ENCODE measurements around the gene FREM1.

Gene FREM1

GRCh38 chr9:14730461-14730898 lies 179.7 kb downstream of the FREM1 start:
- Histone ChIP-seq H3K4me1 (ENCODE audit: control insufficient read depth in 1 of 2, insufficient read depth in 2 of 2, low read length in 2 of 2) (no peaks in the 10 kb centered on the region), H3K27me3 (ENCODE audit: control insufficient read depth in 1 of 2, insufficient read depth in 2 of 2, low read length in 2 of 2) (no peaks in the 10 kb centered on the region), H3K27ac (ENCODE audit: low read depth, low read length) (no peak overlapping the region), H3K4me3 (ENCODE audit: low read depth in 1 of 2, low read length in 2 of 2) (no peak overlapping the region), H3K9me3 (ENCODE audit: control insufficient read depth in 1 of 2, low read length in 2 of 2) (no peaks in the 10 kb centered on the region), H3K36me3 (ENCODE audit: control insufficient read depth in 1 of 2, insufficient read depth in 2 of 2, low read length in 2 of 2) (no peaks in the 10 kb centered on the region), H3K9ac (ENCODE audit: low read depth in 1 of 2, low read length in 2 of 2) (no peak overlapping the region)

- Histone ChIP-seq H3K9ac (ENCODE audit: low read depth in 1 of 2, low read length in 2 of 2) (no peak overlapping the region), H3K27me3 (ENCODE audit: control insufficient read depth in 1 of 2, insufficient read depth in 2 of 2, low read length in 2 of 2) (peaks cover 0 to 8% of the 10 kb centered on the region in 2 donors), H3K27ac (ENCODE audit: low read depth, low read length) (no peak overlapping the region), H3K4me1 (ENCODE audit: control insufficient read depth in 1 of 2, insufficient read depth in 2 of 2, low read length in 2 of 2) (no peaks in the 10 kb centered on the region), H3K4me3 (ENCODE audit: low read depth in 1 of 2, low read length in 2 of 2) (no peak overlapping the region), H3K36me3 (ENCODE audit: control insufficient read depth in 1 of 2, insufficient read depth in 2 of 2, low read length in 2 of 2) (no peaks in the 10 kb centered on the region), H3K9me3 (ENCODE audit: control insufficient read depth in 1 of 2, low read length in 2 of 2) (no peaks in the 10 kb centered on the region)
These were observed 186.9 kb downstream of the FREM1 start for GRCh38 chr9:14723301-14723700.

- Histone ChIP-seq H3K27me3 (ENCODE audit: control insufficient read depth in 1 of 2, insufficient read depth in 2 of 2, low read length in 2 of 2) (peaks cover 0 to 13% of the 10 kb centered on the region in 2 donors), H3K36me3 (ENCODE audit: control insufficient read depth in 1 of 2, insufficient read depth in 2 of 2, low read length in 2 of 2) (no peaks in the 10 kb centered on the region), H3K27ac (ENCODE audit: low read depth, low read length) (no peak within 1 kb of the TSS), H3K9ac (ENCODE audit: low read depth in 1 of 2, low read length in 2 of 2) (no peak within 1 kb of the TSS), H3K4me1 (ENCODE audit: control insufficient read depth in 1 of 2, insufficient read depth in 2 of 2, low read length in 2 of 2) (no peaks in the 10 kb centered on the region), H3K9me3 (ENCODE audit: control insufficient read depth in 1 of 2, low read length in 2 of 2) (no peaks in the 10 kb centered on the region), H3K4me3 (ENCODE audit: low read depth in 1 of 2, low read length in 2 of 2) (no peak within 1 kb of the TSS)
These were observed 187.7 kb downstream of the FREM1 start, which contains the start of gene CER1 for GRCh38 chr9:14722391-14723035. Gene CER1 (minus strand): TSS chr9:14722733. CDS start chr9:14722672, 61 bp downstream.

GRCh38 chr9:14719231-14719923 lies 190.9 kb downstream of the FREM1 start:
- no peak overlapping the region for H3K4me3 ChIP-seq (ENCODE audit: low read depth in 1 of 2, low read length in 2 of 2)
- H3K4me1 ChIP-seq (ENCODE audit: control insufficient read depth in 1 of 2, insufficient read depth in 2 of 2, low read length in 2 of 2) = no peaks in the 10 kb centered on the region
- H3K27me3 ChIP-seq (ENCODE audit: control insufficient read depth in 1 of 2, insufficient read depth in 2 of 2, low read length in 2 of 2) = peaks cover 0 to 13% of the 10 kb centered on the region in 2 donors

GRCh38 chr9:14715102-14715501 lies 195.1 kb downstream of the FREM1 start:
- Histone ChIP-seq H3K4me3 (ENCODE audit: low read depth in 1 of 2, low read length in 2 of 2) (no peak overlapping the region), H3K27me3 (ENCODE audit: control insufficient read depth in 1 of 2, insufficient read depth in 2 of 2, low read length in 2 of 2) (peaks cover 0 to 8% of the 10 kb centered on the region in 2 donors), H3K9me3 (ENCODE audit: control insufficient read depth in 1 of 2, low read length in 2 of 2) (no peaks in the 10 kb centered on the region), H3K36me3 (ENCODE audit: control insufficient read depth in 1 of 2, insufficient read depth in 2 of 2, low read length in 2 of 2) (no peaks in the 10 kb centered on the region), H3K9ac (ENCODE audit: low read depth in 1 of 2, low read length in 2 of 2) (no peak overlapping the region), H3K4me1 (ENCODE audit: control insufficient read depth in 1 of 2, insufficient read depth in 2 of 2, low read length in 2 of 2) (no peaks in the 10 kb centered on the region), H3K27ac (ENCODE audit: low read depth, low read length) (no peak overlapping the region)

More at GRCh38 chr9:14719231-14719923, 190.9 kb downstream of the FREM1 start:
- no peak overlapping the region for H3K27ac ChIP-seq (ENCODE audit: low read depth, low read length)
- H3K36me3 ChIP-seq (ENCODE audit: control insufficient read depth in 1 of 2, insufficient read depth in 2 of 2, low read length in 2 of 2) = no peaks in the 10 kb centered on the region
- H3K9me3 ChIP-seq (ENCODE audit: control insufficient read depth in 1 of 2, low read length in 2 of 2) = no peaks in the 10 kb centered on the region
- H3K9ac ChIP-seq (ENCODE audit: low read depth in 1 of 2, low read length in 2 of 2) = no peak overlapping the region

- no peaks in the 10 kb centered on the region for H3K4me1 ChIP-seq (ENCODE audit: control insufficient read depth in 1 of 2, insufficient read depth in 2 of 2, low read length in 2 of 2)
- no peak overlapping the region for H3K4me3 ChIP-seq (ENCODE audit: low read depth in 1 of 2, low read length in 2 of 2)
- H3K9me3 ChIP-seq (ENCODE audit: control insufficient read depth in 1 of 2, low read length in 2 of 2) = no peaks in the 10 kb centered on the region
- H3K27ac ChIP-seq (ENCODE audit: low read depth, low read length) = no peak overlapping the region
- peaks cover 0 to 5% of the 10 kb centered on the region in 2 donors for H3K27me3 ChIP-seq (ENCODE audit: control insufficient read depth in 1 of 2, insufficient read depth in 2 of 2, low read length in 2 of 2)
- no peaks in the 10 kb centered on the region for H3K36me3 ChIP-seq (ENCODE audit: control insufficient read depth in 1 of 2, insufficient read depth in 2 of 2, low read length in 2 of 2)
- H3K9ac ChIP-seq (ENCODE audit: low read depth in 1 of 2, low read length in 2 of 2) = no peak overlapping the region
These were observed 197.0 kb downstream of the FREM1 start for GRCh38 chr9:14713187-14713767.

GRCh38 chr9:14710804-14711203 lies 199.4 kb downstream of the FREM1 start:
- no peak overlapping the region for H3K4me3 ChIP-seq (ENCODE audit: low read depth in 1 of 2, low read length in 2 of 2)

GRCh38 chr9:14706530-14707140 lies 203.6 kb downstream of the FREM1 start:
- Histone ChIP-seq H3K36me3 (ENCODE audit: control insufficient read depth in 1 of 2, insufficient read depth in 2 of 2, low read length in 2 of 2) (no peaks in the 10 kb centered on the region), H3K9ac (ENCODE audit: low read depth in 1 of 2, low read length in 2 of 2) (no peak overlapping the region), H3K27me3 (ENCODE audit: control insufficient read depth in 1 of 2, insufficient read depth in 2 of 2, low read length in 2 of 2) (no peaks in the 10 kb centered on the region), H3K4me1 (ENCODE audit: control insufficient read depth in 1 of 2, insufficient read depth in 2 of 2, low read length in 2 of 2) (no peaks in the 10 kb centered on the region), H3K9me3 (ENCODE audit: control insufficient read depth in 1 of 2, low read length in 2 of 2) (peaks cover 3 to 10% of the 10 kb centered on the region in 2 donors), H3K27ac (ENCODE audit: low read depth, low read length) (no peak overlapping the region), H3K4me3 (ENCODE audit: low read depth in 1 of 2, low read length in 2 of 2) (no peak overlapping the region)

More at GRCh38 chr9:14710804-14711203, 199.4 kb downstream of the FREM1 start:
- Histone ChIP-seq H3K4me1 (ENCODE audit: control insufficient read depth in 1 of 2, insufficient read depth in 2 of 2, low read length in 2 of 2) (no peaks in the 10 kb centered on the region), H3K9ac (ENCODE audit: low read depth in 1 of 2, low read length in 2 of 2) (no peak overlapping the region), H3K27ac (ENCODE audit: low read depth, low read length) (no peak overlapping the region), H3K36me3 (ENCODE audit: control insufficient read depth in 1 of 2, insufficient read depth in 2 of 2, low read length in 2 of 2) (no peaks in the 10 kb centered on the region), H3K9me3 (ENCODE audit: control insufficient read depth in 1 of 2, low read length in 2 of 2) (peaks cover 0 to 4% of the 10 kb centered on the region in 2 donors), H3K27me3 (ENCODE audit: control insufficient read depth in 1 of 2, insufficient read depth in 2 of 2, low read length in 2 of 2) (no peaks in the 10 kb centered on the region)

- Histone ChIP-seq H3K4me3 (ENCODE audit: low read depth in 1 of 2, low read length in 2 of 2) (no peak overlapping the region), H3K9me3 (ENCODE audit: control insufficient read depth in 1 of 2, low read length in 2 of 2) (peaks cover 3 to 10% of the 10 kb centered on the region in 2 donors), H3K27me3 (ENCODE audit: control insufficient read depth in 1 of 2, insufficient read depth in 2 of 2, low read length in 2 of 2) (peaks cover 0 to 2% of the 10 kb centered on the region in 2 donors), H3K9ac (ENCODE audit: low read depth in 1 of 2, low read length in 2 of 2) (no peak overlapping the region), H3K36me3 (ENCODE audit: control insufficient read depth in 1 of 2, insufficient read depth in 2 of 2, low read length in 2 of 2) (no peaks in the 10 kb centered on the region), H3K4me1 (ENCODE audit: control insufficient read depth in 1 of 2, insufficient read depth in 2 of 2, low read length in 2 of 2) (no peaks in the 10 kb centered on the region), H3K27ac (ENCODE audit: low read depth, low read length) (no peak overlapping the region)
These were observed 205.1 kb downstream of the FREM1 start for GRCh38 chr9:14705079-14705478.

- Histone ChIP-seq H3K36me3 (ENCODE audit: control insufficient read depth in 1 of 2, insufficient read depth in 2 of 2, low read length in 2 of 2) (no peaks in the 10 kb centered on the region), H3K27ac (ENCODE audit: low read depth, low read length) (no peak overlapping the region), H3K9ac (ENCODE audit: low read depth in 1 of 2, low read length in 2 of 2) (no peak overlapping the region), H3K27me3 (ENCODE audit: control insufficient read depth in 1 of 2, insufficient read depth in 2 of 2, low read length in 2 of 2) (peaks cover 0 to 2% of the 10 kb centered on the region in 2 donors), H3K4me1 (ENCODE audit: control insufficient read depth in 1 of 2, insufficient read depth in 2 of 2, low read length in 2 of 2) (no peaks in the 10 kb centered on the region), H3K9me3 (ENCODE audit: control insufficient read depth in 1 of 2, low read length in 2 of 2) (peaks cover 3 to 10% of the 10 kb centered on the region in 2 donors), H3K4me3 (ENCODE audit: low read depth in 1 of 2, low read length in 2 of 2) (no peak overlapping the region)
These were observed 205.9 kb downstream of the FREM1 start for GRCh38 chr9:14704281-14704680.

Data from duodenal mucosa (tissue), 2 donors.